Measurements from ENCODE around the gene SCGB2A2.

SCGB2A2 gene

GRCh38 chr11:62307950-62308349, 38.0 kb downstream of the SCGB2A2 start:
- DNase-seq: no peak

- DNase-seq: no peak
Measured at GRCh38 chr11:62309991-62310390, 40.0 kb downstream of the SCGB2A2 start.

- no peak for DNase-seq
Measured at GRCh38 chr11:62315431-62315830, 45.5 kb downstream of the SCGB2A2 start.

GRCh38 chr11:62322524-62322923, 52.6 kb downstream of the SCGB2A2 start:
- DNase-seq: no peak
